ENCODE results near the gene SLC1A2. TPM values are rescaled to one million over a fixed set of nuclear protein-coding genes. Genes with fewer than 3 reads are reported as not detected.

SLC1A2 gene
- total and polyA plus RNA-seq, 2 experiments from 2014 or later = 0.70 to 2.8 TPM

DNA sequence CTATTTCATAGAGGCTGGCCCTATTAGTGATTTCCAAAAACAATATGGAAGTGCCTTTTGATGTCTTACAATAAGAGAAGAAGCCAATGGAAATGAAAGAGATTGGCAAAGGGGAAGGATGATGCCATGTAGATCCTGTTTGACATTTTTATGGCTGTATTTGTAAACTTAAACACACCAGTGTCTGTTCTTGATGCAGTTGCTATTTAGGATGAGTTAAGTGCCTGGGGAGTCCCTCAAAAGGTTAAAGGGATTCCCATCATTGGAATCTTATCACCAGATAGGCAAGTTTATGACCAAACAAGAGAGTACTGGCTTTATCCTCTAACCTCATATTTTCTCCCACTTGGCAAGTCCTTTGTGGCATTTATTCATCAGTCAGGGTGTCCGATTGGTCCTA, 189.0 kb downstream of the SLC1A2 start:
- no peaks in the 10 kb centered on the region for H3K36me3 ChIP-seq (ENCODE audit: insufficient read depth)
- no peaks in the 10 kb centered on the region for H3K4me1 ChIP-seq (ENCODE audit: insufficient read depth)
- DNase-seq (ENCODE audit: low spot score) (no peak), ATAC-seq (no peak)
- Mint-ChIP-seq H3K9me3 (no peaks in the 10 kb centered on the region), H3K27ac (no peak overlapping the region), H3K27me3 (ENCODE audit: insufficient read depth, low read depth, poor library complexity) (peaks cover 1% of the 10 kb centered on the region), H3K4me3 (no peak overlapping the region), H3K36me3 (ENCODE audit: low read depth) (no peaks in the 10 kb centered on the region), H3K4me1 (no peaks in the 10 kb centered on the region)
- H3K4me2 ChIP-seq = no peak overlapping the region
- no peaks in the 10 kb centered on the region for H3K79me2 ChIP-seq (replicated peaks; ENCODE audit: insufficient read depth)
- H3K27me3 ChIP-seq (ENCODE audit: insufficient read depth) = no peaks in the 10 kb centered on the region
- H3K27ac ChIP-seq (ENCODE audit: low read depth) = no peak overlapping the region
- H3K9me2 ChIP-seq (ENCODE audit: insufficient read depth) = no peaks in the 10 kb centered on the region; the same call in 1 of the 2 replicates
- no peak overlapping the region for H3K4me3 ChIP-seq
- no peaks in the 10 kb centered on the region for H4K20me1 ChIP-seq (replicated peaks; ENCODE audit: insufficient read depth)
- no peak overlapping the region for H2AFZ ChIP-seq
- no peak for TF ChIP-seq ZNF331 (CRISPR knock-in tag; IDR thresholded peaks at IDR 0.05; ENCODE audit: low read depth)
- no peak for TF ChIP-seq ZNF462 (CRISPR knock-in tag; IDR thresholded peaks at IDR 0.05)
- no peaks in the 10 kb centered on the region for H3F3A ChIP-seq (replicated peaks; ENCODE audit: low read depth)

GRCh38 chr11:35228328-35228725, 191.0 kb downstream of the SLC1A2 start:
- no peaks in the 10 kb centered on the region for H3K36me3 Mint-ChIP-seq (ENCODE audit: low read depth)
- ATAC-seq (no peak), DNase-seq (ENCODE audit: low spot score) (no peak)
- H3K27me3 Mint-ChIP-seq (ENCODE audit: insufficient read depth, low read depth, poor library complexity) = peaks cover 1% of the 10 kb centered on the region
- Histone ChIP-seq H3K9me2 (ENCODE audit: insufficient read depth) (no peaks in the 10 kb centered on the region), H2AFZ (no peak overlapping the region), H4K20me1 (replicated peaks; ENCODE audit: insufficient read depth) (no peaks in the 10 kb centered on the region), H3K4me1 (ENCODE audit: insufficient read depth) (no peaks in the 10 kb centered on the region), H3K36me3 (ENCODE audit: insufficient read depth) (no peaks in the 10 kb centered on the region), H3F3A (replicated peaks; ENCODE audit: low read depth) (no peaks in the 10 kb centered on the region), H3K27me3 (ENCODE audit: insufficient read depth) (no peaks in the 10 kb centered on the region), H3K4me3 (no peak overlapping the region), H3K4me2 (no peak overlapping the region), H3K79me2 (replicated peaks; ENCODE audit: insufficient read depth) (no peaks in the 10 kb centered on the region), H3K27ac (ENCODE audit: low read depth) (no peak overlapping the region)
- no peak overlapping the region for H3K4me3 Mint-ChIP-seq
- no peaks in the 10 kb centered on the region for H3K4me1 Mint-ChIP-seq
- H3K9me3 Mint-ChIP-seq = no peaks in the 10 kb centered on the region
- no peak overlapping the region for H3K27ac Mint-ChIP-seq
- TF ChIP-seq POLR2AphosphoS5 (IDR thresholded peaks at IDR 0.05; ENCODE audit: low read depth) (no peak), STAT1 (IDR thresholded peaks at IDR 0.05; ENCODE audit: unreplicated experiment) (no peak), CTCF (conservative IDR thresholded peaks at IDR 0.05; ENCODE audit: low read depth in 2 of 2) (no peak), REST (IDR thresholded peaks at IDR 0.05; ENCODE audit: unreplicated experiment) (no peak), JUNB (IDR thresholded peaks at IDR 0.05; ENCODE audit: unreplicated experiment) (no peak), EZH2phosphoT487 (IDR thresholded peaks at IDR 0.05; ENCODE audit: unreplicated experiment) (no peak), ZNF114 (CRISPR knock-in tag; IDR thresholded peaks at IDR 0.05) (no peak), CREB1 (CRISPR knock-in tag; IDR thresholded peaks at IDR 0.05; ENCODE audit: low read depth) (no peak)

Measured in GM23338 (cell line).